Measurements from ENCODE around the gene KRT83.

DNA sequence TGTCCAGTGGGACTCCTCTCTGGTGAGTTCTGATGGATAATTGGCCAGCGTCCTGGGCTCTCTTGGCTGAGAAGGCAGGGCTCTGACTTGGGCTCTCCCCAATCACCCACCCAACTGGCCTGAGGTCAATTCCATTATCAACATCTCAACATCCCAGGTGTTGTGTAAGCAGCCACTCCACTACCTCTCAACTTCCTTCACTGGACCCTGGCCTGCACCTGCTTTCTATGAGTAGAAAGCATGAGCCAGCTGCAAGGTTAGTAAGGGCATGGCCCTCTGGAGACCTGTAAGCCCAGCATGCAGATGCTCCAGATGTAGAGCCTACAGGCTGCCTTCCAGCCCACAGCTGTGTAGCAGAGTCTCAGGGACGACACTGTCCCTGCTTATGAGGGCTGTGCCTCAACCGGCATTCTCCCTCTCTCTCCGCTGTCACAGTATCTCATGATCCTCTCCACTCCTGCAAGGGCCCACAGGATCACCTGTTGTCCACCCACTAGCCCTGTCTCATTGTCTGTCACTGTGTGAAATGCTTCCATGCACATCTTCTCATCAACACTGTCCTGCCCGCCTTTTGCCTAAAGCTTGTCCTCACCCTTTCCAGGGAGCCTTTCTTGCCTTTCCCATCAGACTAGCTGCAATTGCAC, 24.5 kb downstream of the KRT83 start:
- TF ChIP-seq, protein P1, sequence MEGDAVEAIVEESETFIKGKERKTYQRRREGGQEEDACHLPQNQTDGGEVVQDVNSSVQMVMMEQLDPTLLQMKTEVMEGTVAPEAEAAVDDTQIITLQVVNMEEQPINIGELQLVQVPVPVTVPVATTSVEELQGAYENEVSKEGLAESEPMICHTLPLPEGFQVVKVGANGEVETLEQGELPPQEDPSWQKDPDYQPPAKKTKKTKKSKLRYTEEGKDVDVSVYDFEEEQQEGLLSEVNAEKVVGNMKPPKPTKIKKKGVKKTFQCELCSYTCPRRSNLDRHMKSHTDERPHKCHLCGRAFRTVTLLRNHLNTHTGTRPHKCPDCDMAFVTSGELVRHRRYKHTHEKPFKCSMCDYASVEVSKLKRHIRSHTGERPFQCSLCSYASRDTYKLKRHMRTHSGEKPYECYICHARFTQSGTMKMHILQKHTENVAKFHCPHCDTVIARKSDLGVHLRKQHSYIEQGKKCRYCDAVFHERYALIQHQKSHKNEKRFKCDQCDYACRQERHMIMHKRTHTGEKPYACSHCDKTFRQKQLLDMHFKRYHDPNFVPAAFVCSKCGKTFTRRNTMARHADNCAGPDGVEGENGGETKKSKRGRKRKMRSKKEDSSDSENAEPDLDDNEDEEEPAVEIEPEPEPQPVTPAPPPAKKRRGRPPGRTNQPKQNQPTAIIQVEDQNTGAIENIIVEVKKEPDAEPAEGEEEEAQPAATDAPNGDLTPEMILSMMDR (conservative IDR thresholded peaks at IDR 0.05), result no peak
- TF ChIP-seq EZH2 (IDR thresholded peaks at IDR 0.05; ENCODE audit: low read depth), result no peak

Measured in PC-9 (cell line).